ENCODE results near the gene ACTR5.

ACTR5 gene

GRCh38 chr20:38748097-38748860, at the start of gene ACTR5:
Gene ACTR5, plus strand, starts transcription at chr20:38748460. Its CDS starts 19 bp downstream, at chr20:38748479.
- DNase-seq, result peak; percentile 94

GRCh38 chr20:38698541-38698940, 49.7 kb upstream of the ACTR5 start:
- no peak for DNase-seq

GRCh38 chr20:38700141-38700540, 48.1 kb upstream of the ACTR5 start:
- DNase-seq, result no peak

GRCh38 chr20:38700926-38701325, 47.3 kb upstream of the ACTR5 start:
- no peak for DNase-seq

- no peak for DNase-seq
These were observed 44.7 kb upstream of the ACTR5 start for GRCh38 chr20:38703526-38703925.

GRCh38 chr20:38704136-38704535, 44.1 kb upstream of the ACTR5 start:
- no peak for DNase-seq

- DNase-seq, result peak; percentile 3
These were observed 41.8 kb upstream of the ACTR5 start for GRCh38 chr20:38706509-38706908.

GRCh38 chr20:38714308-38714707, 34.0 kb upstream of the ACTR5 start:
- no peak for DNase-seq

- DNase-seq, result no peak
These were observed 32.6 kb upstream of the ACTR5 start for GRCh38 chr20:38715646-38716045.

GRCh38 chr20:38722683-38723016, 25.6 kb upstream of the ACTR5 start:
- no peak for DNase-seq

GRCh38 chr20:38723017-38723847, 25.0 kb upstream of the ACTR5 start:
- DNase-seq, result no peak

- DNase-seq, result no peak
These were observed 24.2 kb upstream of the ACTR5 start, which contains the start of gene SLC32A1 for GRCh38 chr20:38723848-38724625. Gene SLC32A1, plus strand, starts transcription at chr20:38724486. Its CDS starts 239 bp downstream, at chr20:38724725.

GRCh38 chr20:38724626-38725147, 23.6 kb upstream of the ACTR5 start:
- DNase-seq, result no peak

GRCh38 chr20:38725148-38725901, 22.9 kb upstream of the ACTR5 start:
- no peak for DNase-seq

GRCh38 chr20:38725931-38726803, 22.1 kb upstream of the ACTR5 start:
- no peak for DNase-seq

GRCh38 chr20:38726804-38727606, 21.3 kb upstream of the ACTR5 start:
- DNase-seq, result peak; percentile 6

- DNase-seq, result no peak
These were observed 20.6 kb upstream of the ACTR5 start for GRCh38 chr20:38727607-38728190.

- no peak for DNase-seq
These were observed 20.0 kb upstream of the ACTR5 start for GRCh38 chr20:38728191-38728781.

- no peak for DNase-seq
These were observed 19.2 kb upstream of the ACTR5 start for GRCh38 chr20:38728911-38729642.
